SK-N-SH treated with all-trans-retinoic acid at 6 μM for 48 hours (cell line): ENCODE data around the gene ZNF22.

Experiments used
- CREB5 ChIP-seq: fragments of 250-450 bp; sonication (Bioruptor Pico); IDR thresholded peaks from 2 replicates; pipeline ENCODE4 v1.5.1; 2020; ENCODE audit warnings: low read depth, mild to moderate bottlenecking, moderate library complexity
- CSDC2 ChIP-seq: fragments of 250-450 bp; sonication (Bioruptor Pico); IDR thresholded peaks from 2 replicates; pipeline ENCODE4 v1.5.0; 2020; ENCODE audit warnings: mild to moderate bottlenecking, moderate library complexity
- PATZ1 ChIP-seq: fragments of 250-450 bp; sonication (Bioruptor Pico); IDR thresholded peaks from 2 replicates; pipeline ENCODE4 v1.8.0; 2020; ENCODE audit warnings: mild to moderate bottlenecking, moderate library complexity, borderline replicate concordance
- RARB ChIP-seq: fragments of 250-450 bp; sonication (Bioruptor Pico); IDR thresholded peaks from 2 replicates; pipeline ENCODE4 v1.8.0; 2021; ENCODE audit warnings: mild to moderate bottlenecking, moderate library complexity
- SNAI2 ChIP-seq: fragments of 250-450 bp; sonication (Bioruptor Pico); IDR thresholded peaks from 2 replicates; pipeline ENCODE4 v1.5.0; 2020; ENCODE audit warnings: mild to moderate bottlenecking, moderate library complexity
- TOX ChIP-seq: fragments of 250-450 bp; sonication (Bioruptor Pico); IDR thresholded peaks from 2 replicates; pipeline ENCODE4 v1.8.0; 2021; ENCODE audit warnings: mild to moderate bottlenecking, moderate library complexity, borderline replicate concordance
- ZFP30 ChIP-seq: fragments of 450-650 bp; formaldehyde crosslinking; IDR thresholded peaks from 2 replicates; pipeline ENCODE4 v1.5.0; 2022; ENCODE audit warnings: mild to moderate bottlenecking, moderate library complexity
- ZNF565 ChIP-seq: fragments of 450-650 bp; formaldehyde crosslinking; conservative IDR thresholded peaks from 2 replicates; pipeline ENCODE4 v1.5.0; 2020; ENCODE audit warnings: low read depth, mild to moderate bottlenecking, moderate library complexity

- no peak for TF ChIP-seq CREB5 (CRISPR knock-in tag)
- TF ChIP-seq RARB (CRISPR knock-in tag), result no peak
- TF ChIP-seq PATZ1 (CRISPR knock-in tag), result no peak
- no peak for TF ChIP-seq CSDC2 (CRISPR knock-in tag)
- no peak for TF ChIP-seq TOX (CRISPR knock-in tag)
- TF ChIP-seq ZNF565 (CRISPR knock-in tag), result no peak
- no peak for TF ChIP-seq ZFP30 (CRISPR knock-in tag)
- no peak for TF ChIP-seq SNAI2 (CRISPR knock-in tag)
Observed at GRCh38 chr10:44998146-44998631, 2.5 kb upstream of the ZNF22 start.
